Effector memory CD8-positive, alpha-beta T cell (primary cell): ENCODE results near the gene UQCRH.
A peak's percentile ranks its signal among the peaks of the same experiment; 100 is the strongest.

ENCODE experiments used
- ATAC-seq: fragments of 150-1000 bp; cut with Tn5 transposase; replicated peaks from 2 replicates; pipeline ENCODE4 v1.10.0; 2021; ENCODE audit warnings: mild to moderate bottlenecking, moderate library complexity
- DNase-seq, 3 experiments: peaks; one replicate each; pipeline ENCODE4 v3.0.0; 2021
- H3K27ac Mint-ChIP-seq, 2 donors: one replicate each; pipeline ENCODE4 v1.8.0; 2022; ENCODE audit warnings: mild to moderate bottlenecking in 2 of 2, mixed read lengths in 2 of 2, moderate library complexity in 2 of 2
- H3K27me3 Mint-ChIP-seq, 2 donors: one replicate each; pipeline ENCODE4 v1.8.0; 2022; ENCODE audit warnings: mixed read lengths in 2 of 2
- H3K36me3 Mint-ChIP-seq: one replicate; pipeline ENCODE4 v1.8.0; 2022; ENCODE audit warnings: mild to moderate bottlenecking, moderate library complexity, mixed read lengths; ENCODE audit not compliant: insufficient read depth
- H3K4me1 Mint-ChIP-seq, 2 donors: one replicate each; pipeline ENCODE4 v1.8.0; 2022; ENCODE audit warnings: low read depth in 2 of 2, mixed read lengths in 2 of 2
- H3K4me3 Mint-ChIP-seq, 2 donors: one replicate each; pipeline ENCODE4 v1.8.0; 2022; ENCODE audit warnings: mild to moderate bottlenecking in 2 of 2, mixed read lengths in 2 of 2, moderate library complexity in 2 of 2
- H3K9me3 Mint-ChIP-seq, 2 donors: one replicate each; pipeline ENCODE4 v1.8.0; 2022; ENCODE audit warnings: mixed read lengths in 2 of 2
- total RNA-seq, 9 experiments: gene quantifications; one replicate each; lab custom pipeline; 2026; lab: John Stamatoyannopoulos, UW

Gene UQCRH
- 35.9 to 126 (median 60.7) reads per million in 9 experiments for total RNA-seq

GRCh38 chr1:46303038-46303871 lies at the start of gene UQCRH, which contains the start of gene LRRC41:
UQCRH (plus strand) TSS chr1:46303698; CDS start chr1:46303767, 69 bp downstream.
LRRC41 (minus strand) TSS chr1:46303616; CDS start chr1:46303322, 294 bp downstream.
- Mint-ChIP-seq H3K4me1 (peaks cover 33 to 56% of the 10 kb centered on the region in 2 donors), H3K27ac (peak within 1 kb of the TSS; percentile 99), H3K36me3 (peaks cover 49% of the 10 kb centered on the region), H3K27me3 (no peaks in the 10 kb centered on the region), H3K4me3 (peak within 1 kb of the TSS; percentile 98 to 99), H3K9me3 (no peaks in the 10 kb centered on the region)
- ATAC-seq (peak; percentile 87), DNase-seq (peak; percentile 89 to 96 (median 94))

- Mint-ChIP-seq H3K27ac (peak overlapping the region in 1 of 2 donors; percentile 11), H3K9me3 (no peaks in the 10 kb centered on the region), H3K4me3 (no peak overlapping the region), H3K4me1 (no peaks in the 10 kb centered on the region), H3K27me3 (no peaks in the 10 kb centered on the region), H3K36me3 (no peaks in the 10 kb centered on the region)
- DNase-seq (no peak), ATAC-seq (no peak)
Observed at GRCh38 chr1:46254668-46255067, 48.8 kb upstream of the UQCRH start.

- Mint-ChIP-seq H3K27me3 (no peaks in the 10 kb centered on the region), H3K27ac (no peak overlapping the region), H3K4me1 (no peaks in the 10 kb centered on the region), H3K4me3 (no peak overlapping the region), H3K36me3 (no peaks in the 10 kb centered on the region), H3K9me3 (no peaks in the 10 kb centered on the region)
- DNase-seq (no peak), ATAC-seq (no peak)
Observed at GRCh38 chr1:46256523-46256922, 47.0 kb upstream of the UQCRH start.

DNA sequence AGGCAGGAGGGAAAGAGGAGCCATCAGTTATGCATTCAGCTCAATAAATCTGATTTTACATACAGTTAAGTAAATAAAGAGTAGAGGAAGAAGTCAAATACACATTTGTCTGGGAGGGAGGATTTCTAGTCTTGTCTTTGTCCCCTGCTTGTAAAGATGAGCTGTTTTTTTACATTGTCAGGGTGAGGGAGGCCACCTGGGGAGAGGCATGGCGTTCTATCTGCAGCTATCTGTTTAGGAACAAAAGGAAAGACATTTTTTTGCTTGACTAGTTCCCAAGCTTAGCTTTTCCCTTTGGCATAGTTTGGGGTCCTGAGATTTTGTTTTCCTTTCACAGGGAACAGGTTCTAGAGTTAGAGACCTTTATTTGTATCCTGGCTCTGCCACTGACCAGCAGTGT lies 41.0 kb upstream of the UQCRH start:
- peaks cover 2% of the 10 kb centered on the region for H3K36me3 Mint-ChIP-seq
- DNase-seq (no peak), ATAC-seq (no peak)
- no peak overlapping the region for H3K4me3 Mint-ChIP-seq
- H3K27me3 Mint-ChIP-seq = no peaks in the 10 kb centered on the region
- no peaks in the 10 kb centered on the region for H3K4me1 Mint-ChIP-seq
- no peak overlapping the region for H3K27ac Mint-ChIP-seq
- no peaks in the 10 kb centered on the region for H3K9me3 Mint-ChIP-seq

GRCh38 chr1:46263146-46263545 lies 40.4 kb upstream of the UQCRH start:
- no peaks in the 10 kb centered on the region for H3K9me3 Mint-ChIP-seq
- no peaks in the 10 kb centered on the region for H3K4me1 Mint-ChIP-seq
- no peak overlapping the region for H3K4me3 Mint-ChIP-seq
- ATAC-seq (no peak), DNase-seq (no peak)
- H3K27ac Mint-ChIP-seq = no peak overlapping the region
- H3K36me3 Mint-ChIP-seq = peaks cover 2% of the 10 kb centered on the region
- H3K27me3 Mint-ChIP-seq = no peaks in the 10 kb centered on the region

DNA sequence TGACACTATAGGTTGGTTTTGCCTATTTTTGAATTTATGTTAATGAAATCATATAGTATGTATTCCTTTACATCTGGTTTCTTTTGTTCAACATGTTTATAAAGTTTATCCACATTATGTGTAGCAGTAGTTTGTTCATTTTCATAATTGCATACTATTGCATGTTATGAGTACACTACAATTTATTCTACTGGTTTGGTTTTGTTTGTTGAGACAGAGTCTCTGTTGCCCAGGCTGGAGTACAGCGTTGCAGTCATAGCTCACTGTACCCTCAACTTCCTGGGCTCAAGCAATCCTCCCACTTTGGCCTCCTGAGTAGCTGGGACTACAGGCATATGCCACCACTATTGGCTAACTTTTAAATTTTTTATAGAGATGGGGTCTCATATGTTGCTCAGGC lies 34.9 kb upstream of the UQCRH start:
- DNase-seq = no peak
- no peak overlapping the region for H3K4me3 Mint-ChIP-seq
- ATAC-seq = no peak
- no peaks in the 10 kb centered on the region for H3K36me3 Mint-ChIP-seq
- H3K9me3 Mint-ChIP-seq = no peaks in the 10 kb centered on the region
- no peak overlapping the region for H3K27ac Mint-ChIP-seq
- no peaks in the 10 kb centered on the region for H3K27me3 Mint-ChIP-seq
- no peaks in the 10 kb centered on the region for H3K4me1 Mint-ChIP-seq

DNA sequence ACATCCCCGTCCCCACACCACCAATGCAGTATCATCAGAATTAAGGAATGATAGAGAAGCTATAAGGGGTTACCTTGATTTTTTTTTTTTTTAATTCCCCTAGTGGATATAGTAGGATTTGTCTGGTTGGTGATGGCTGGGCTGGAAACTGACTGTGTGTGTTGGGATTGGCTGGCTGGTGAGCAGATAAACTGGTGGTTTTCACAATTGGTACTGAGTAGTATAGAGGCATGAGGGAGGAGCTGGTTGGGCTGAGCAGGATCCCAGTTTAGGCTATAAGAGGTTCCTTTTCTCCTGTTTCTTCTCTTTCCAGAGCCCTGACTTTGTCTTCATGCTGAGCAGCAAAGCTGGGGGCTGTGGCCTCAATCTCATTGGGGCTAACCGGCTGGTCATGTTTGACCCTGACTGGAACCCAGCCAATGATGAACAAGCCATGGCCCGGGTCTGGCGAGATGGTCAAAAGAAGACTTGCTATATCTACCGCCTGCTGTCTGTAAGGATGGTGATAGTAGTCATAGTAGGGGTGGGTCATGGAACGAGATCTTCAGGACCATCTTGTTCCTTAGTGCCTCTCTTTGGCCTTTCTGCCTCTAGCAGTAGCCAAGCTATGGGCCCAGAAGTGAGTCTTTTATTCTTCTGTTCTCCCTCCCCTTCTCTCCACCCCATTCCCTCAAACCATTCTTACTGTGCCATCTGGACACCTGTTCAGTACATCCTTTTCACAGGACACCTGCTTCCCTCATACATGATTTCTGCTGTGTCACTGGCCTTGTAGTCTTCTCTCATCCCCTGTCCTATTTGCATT lies 29.1 kb upstream of the UQCRH start:
- H3K27ac Mint-ChIP-seq = no peak overlapping the region
- no peak overlapping the region for H3K4me3 Mint-ChIP-seq
- H3K36me3 Mint-ChIP-seq = peaks cover 4% of the 10 kb centered on the region
- DNase-seq = no peak
- ATAC-seq = no peak
- H3K27me3 Mint-ChIP-seq = no peaks in the 10 kb centered on the region
- H3K4me1 Mint-ChIP-seq = no peaks in the 10 kb centered on the region
- no peaks in the 10 kb centered on the region for H3K9me3 Mint-ChIP-seq

GRCh38 chr1:46275030-46275337 lies 28.5 kb upstream of the UQCRH start:
- ATAC-seq = no peak
- Mint-ChIP-seq H3K36me3 (peaks cover 4% of the 10 kb centered on the region), H3K27ac (no peak overlapping the region)

DNA sequence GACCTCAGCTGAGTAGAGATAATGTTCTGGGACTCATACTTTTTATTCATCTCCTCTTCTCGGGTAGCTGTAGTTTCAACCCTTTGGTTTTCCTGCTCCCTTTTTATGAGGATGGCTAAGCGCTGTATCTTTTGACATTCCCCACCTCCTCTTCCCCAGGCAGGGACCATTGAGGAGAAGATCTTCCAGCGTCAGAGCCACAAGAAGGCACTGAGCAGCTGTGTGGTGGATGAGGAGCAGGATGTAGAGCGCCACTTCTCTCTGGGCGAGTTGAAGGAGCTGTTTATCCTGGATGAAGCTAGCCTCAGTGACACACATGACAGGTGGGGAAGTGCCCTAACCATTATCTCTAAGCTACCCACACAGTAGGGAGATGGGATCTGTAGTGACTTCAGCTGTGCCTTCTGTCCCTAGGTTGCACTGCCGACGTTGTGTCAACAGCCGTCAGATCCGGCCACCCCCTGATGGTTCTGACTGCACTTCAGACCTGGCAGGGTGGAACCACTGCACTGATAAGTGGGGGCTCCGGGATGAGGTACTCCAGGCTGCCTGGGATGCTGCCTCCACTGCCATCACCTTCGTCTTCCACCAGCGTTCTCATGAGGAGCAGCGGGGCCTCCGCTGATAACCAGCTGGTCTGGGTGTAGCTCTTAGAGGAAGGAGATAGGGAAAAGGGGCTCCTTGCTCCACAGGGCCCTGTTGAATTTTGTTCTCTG lies 25.7 kb upstream of the UQCRH start:
- H3K4me1 Mint-ChIP-seq = no peaks in the 10 kb centered on the region
- DNase-seq (no peak), ATAC-seq (no peak)
- H3K27me3 Mint-ChIP-seq = no peaks in the 10 kb centered on the region
- no peak overlapping the region for H3K27ac Mint-ChIP-seq
- H3K4me3 Mint-ChIP-seq = no peak overlapping the region
- peaks cover 8% of the 10 kb centered on the region for H3K36me3 Mint-ChIP-seq
- no peaks in the 10 kb centered on the region for H3K9me3 Mint-ChIP-seq

More at GRCh38 chr1:46275030-46275337, 28.5 kb upstream of the UQCRH start:
- no peaks in the 10 kb centered on the region for H3K4me1 Mint-ChIP-seq
- H3K9me3 Mint-ChIP-seq = no peaks in the 10 kb centered on the region
- no peak overlapping the region for H3K4me3 Mint-ChIP-seq
- H3K27me3 Mint-ChIP-seq = no peaks in the 10 kb centered on the region
- no peak for DNase-seq

GRCh38 chr1:46278807-46279206 lies 24.7 kb upstream of the UQCRH start:
- DNase-seq (no peak), ATAC-seq (no peak)
- H3K4me3 Mint-ChIP-seq = no peak overlapping the region
- peaks cover 10% of the 10 kb centered on the region for H3K36me3 Mint-ChIP-seq
- no peak overlapping the region for H3K27ac Mint-ChIP-seq
- H3K27me3 Mint-ChIP-seq = no peaks in the 10 kb centered on the region
- no peaks in the 10 kb centered on the region for H3K4me1 Mint-ChIP-seq
- H3K9me3 Mint-ChIP-seq = no peaks in the 10 kb centered on the region

DNA sequence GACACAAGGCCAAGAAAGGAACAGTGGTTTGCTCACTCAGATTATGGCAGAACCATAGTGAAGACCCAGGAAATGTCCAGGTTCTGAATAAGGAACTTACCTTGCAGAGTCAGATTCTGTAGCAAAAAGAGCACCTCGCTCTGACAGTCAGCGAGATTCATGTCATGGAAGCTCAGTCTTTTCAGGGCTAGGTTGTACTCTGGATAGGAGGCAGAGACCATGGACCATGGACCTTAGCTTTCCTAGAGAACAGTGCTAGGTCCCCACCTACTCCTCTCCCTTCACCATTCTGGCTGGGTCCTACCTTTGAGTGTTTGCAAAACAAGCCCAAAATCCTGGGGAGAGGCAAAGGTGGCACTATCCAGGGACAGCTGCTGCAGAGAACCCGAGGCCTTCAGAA lies 23.4 kb upstream of the UQCRH start:
- H3K27ac Mint-ChIP-seq = no peak overlapping the region
- peaks cover 10% of the 10 kb centered on the region for H3K36me3 Mint-ChIP-seq
- no peaks in the 10 kb centered on the region for H3K27me3 Mint-ChIP-seq
- no peak overlapping the region for H3K4me3 Mint-ChIP-seq
- no peak for DNase-seq
- no peak for ATAC-seq
- H3K4me1 Mint-ChIP-seq = no peaks in the 10 kb centered on the region
- H3K9me3 Mint-ChIP-seq = no peaks in the 10 kb centered on the region

- Mint-ChIP-seq H3K4me3 (no peak overlapping the region), H3K4me1 (no peaks in the 10 kb centered on the region), H3K36me3 (peaks cover 10% of the 10 kb centered on the region), H3K27ac (no peak overlapping the region), H3K9me3 (no peaks in the 10 kb centered on the region), H3K27me3 (no peaks in the 10 kb centered on the region)
- DNase-seq (no peak), ATAC-seq (no peak)
Observed at GRCh38 chr1:46281021-46281420, 22.5 kb upstream of the UQCRH start.

DNA sequence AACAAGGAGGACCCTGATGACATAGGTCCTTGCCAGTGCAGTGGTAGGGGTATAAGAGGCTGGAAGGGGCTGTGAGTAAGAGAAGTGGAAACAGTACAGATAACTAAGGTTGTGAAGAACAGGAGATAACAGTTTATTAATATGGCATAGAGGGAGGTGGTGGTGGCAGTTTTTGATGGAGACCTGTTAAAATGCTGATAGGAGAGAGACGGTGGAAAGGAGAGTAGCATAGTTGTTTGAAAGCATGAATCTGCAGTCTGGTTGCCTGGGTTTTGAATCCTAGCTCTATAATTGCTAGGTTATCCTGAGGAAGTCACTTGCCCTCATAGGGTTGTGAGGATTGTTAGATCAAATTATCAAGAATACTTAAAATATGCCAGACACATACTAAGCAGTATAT lies 19.4 kb upstream of the UQCRH start:
- DNase-seq (no peak), ATAC-seq (no peak)
- Mint-ChIP-seq H3K27ac (peak overlapping the region in 1 of 2 donors; percentile 7), H3K36me3 (peaks cover 6% of the 10 kb centered on the region), H3K27me3 (no peaks in the 10 kb centered on the region), H3K9me3 (no peaks in the 10 kb centered on the region), H3K4me3 (no peak overlapping the region), H3K4me1 (peaks cover 1 to 4% of the 10 kb centered on the region in 2 donors)
